Fibroblast of villous mesenchyme (primary cell): ENCODE measurements around the gene SOX6. TPM values are rescaled to one million over a fixed set of nuclear protein-coding genes. Genes with fewer than 3 reads are reported as not detected.
"Not testable (repeated sequence)": the region's sequence is repeated elsewhere in the genome, so short reads cannot be mapped to it uniquely, and the experiment has no call there.

Source experiments
- DNase-seq: peaks from one replicate; pipeline ENCODE4 v3.0.0-alpha.2; 2010; ENCODE audit warnings: low read depth
- H3K4me3 ChIP-seq: 2 replicates; pipeline ENCODE4 v1.5.1; 2011; ENCODE audit warnings: low read depth, mild to moderate bottlenecking, low read length
- CTCF ChIP-seq: IDR thresholded peaks from 2 replicates; pipeline ENCODE4 v1.5.1; 2012; ENCODE audit warnings: low read depth, mild to moderate bottlenecking, low read length; ENCODE audit not compliant: insufficient read depth
- total RNA-seq: library from RNA; depleted of rRNA; stranded (reverse); fragments of >200 nt; gene quantifications from 2 replicates; pipeline ENCODE4 v1.2.3, GENCODE V29; 2012

Gene SOX6
- total RNA-seq, 1 donor: 22.0 TPM

GRCh38 chr11:15929371-15929901 is 426.9 kb downstream of the SOX6 start:
- TF ChIP-seq CTCF: no peak
- DNase-seq: no peak
- H3K4me3 ChIP-seq: no peak overlapping the region

GRCh38 chr11:15927864-15928217 is 428.5 kb downstream of the SOX6 start:
- H3K4me3 ChIP-seq: no peak overlapping the region
- no peak for TF ChIP-seq CTCF
- DNase-seq: no peak

- DNase-seq: no peak
- no peak overlapping the region for H3K4me3 ChIP-seq
- no peak for TF ChIP-seq CTCF
These were observed 429.0 kb downstream of the SOX6 start for GRCh38 chr11:15927196-15927863.

- no peak for DNase-seq
- TF ChIP-seq CTCF: no peak
- no peak overlapping the region for H3K4me3 ChIP-seq
These were observed 430.3 kb downstream of the SOX6 start for GRCh38 chr11:15926071-15926470.

- no peak for DNase-seq
- no peak overlapping the region for H3K4me3 ChIP-seq
- peak; percentile 23 for TF ChIP-seq CTCF
These were observed 433.2 kb downstream of the SOX6 start for GRCh38 chr11:15923183-15923582.

GRCh38 chr11:15922745-15923144 is 433.6 kb downstream of the SOX6 start:
- H3K4me3 ChIP-seq, DNase-seq: not testable (repeated sequence)

GRCh38 chr11:15920856-15921629 is 435.3 kb downstream of the SOX6 start:
- no peak overlapping the region for H3K4me3 ChIP-seq
- TF ChIP-seq CTCF: no peak
- no peak for DNase-seq
